Omental fat pad (tissue), 4 donors: ENCODE measurements around the gene CEACAM5. TPM values are rescaled to one million over a fixed set of nuclear protein-coding genes. Genes with fewer than 3 reads are reported as not detected.

Experiments
- ATAC-seq: fragments of 150-250 bp; one replicate; pipeline ENCODE4 v1.9.1; 2016; ENCODE audit warnings: mild to moderate bottlenecking, moderate library complexity; ENCODE audit not compliant: low FRiP score
- DNase-seq: peaks from one replicate; pipeline ENCODE4 v3.0.0-alpha.2; 2019; ENCODE audit warnings: low spot score
- CTCF ChIP-seq, 3 donors: fragments of 450-650 bp; IDR thresholded peaks; one replicate each; pipeline ENCODE4 v1.5.1; 2016 to 2017; ENCODE audit warnings: antibody characterized with exemption in 3 of 3, mild to moderate bottlenecking in 3 of 3, moderate library complexity in 2 of 3
- total RNA-seq, 4 donors: library from RNA; depleted of rRNA; stranded (reverse); fragments of >200 nt; gene quantifications; one replicate each; pipeline ENCODE4 v1.1.0, GENCODE V29; 2016

CEACAM5 gene
- total RNA-seq, 4 donors from 2014 or later, result not detected

DNA sequence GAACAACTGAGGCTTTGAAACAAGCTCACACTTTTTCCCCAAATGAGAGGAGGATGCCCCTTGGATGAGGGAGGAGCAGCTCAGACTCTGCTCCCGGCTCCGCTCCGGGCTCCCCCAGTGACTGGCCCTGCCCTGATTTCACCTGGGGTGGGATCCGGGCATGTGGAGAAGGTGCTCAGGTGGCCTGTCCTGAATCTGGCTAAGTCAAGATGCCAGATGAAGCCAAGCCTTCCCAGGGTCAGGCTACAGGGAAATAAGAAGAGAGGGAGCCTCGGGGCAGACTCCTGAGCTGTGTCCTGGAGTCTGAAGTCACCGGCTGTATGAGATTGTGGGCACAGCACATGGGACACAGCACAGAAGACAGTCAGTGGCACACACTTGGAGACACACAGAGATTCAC is 10.3 kb downstream of the CEACAM5 start:
- DNase-seq, result no peak
- no peak for TF ChIP-seq CTCF (IDR thresholded peaks at IDR 0.05)
- ATAC-seq, result no peak

- DNase-seq (no peak), ATAC-seq (no peak)
- TF ChIP-seq CTCF (IDR thresholded peaks at IDR 0.05), result no peak
Observed at GRCh38 chr19:41720103-41720502, 11.7 kb downstream of the CEACAM5 start.

DNA sequence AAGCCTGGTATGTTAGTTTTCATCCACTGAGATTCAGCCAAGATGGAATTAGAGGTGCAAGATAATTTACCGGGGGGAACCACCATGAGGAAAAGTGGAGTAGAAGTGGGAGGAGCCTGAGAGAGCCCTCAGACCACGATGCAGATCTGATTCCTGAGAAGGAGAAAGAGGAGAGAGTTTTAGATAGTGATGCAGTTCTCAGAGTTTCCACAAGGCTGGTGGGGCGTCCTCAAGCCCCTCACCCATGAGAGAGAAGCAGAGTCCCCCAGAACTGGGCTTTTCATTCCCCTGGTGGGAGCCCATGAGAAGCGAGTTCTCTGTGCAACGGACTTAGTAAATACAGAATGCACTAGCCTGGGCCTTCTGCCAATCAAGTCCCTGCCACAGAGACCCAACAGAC is 18.1 kb downstream of the CEACAM5 start:
- DNase-seq (no peak), ATAC-seq (no peak)
- TF ChIP-seq CTCF (IDR thresholded peaks at IDR 0.05), result no peak

DNA sequence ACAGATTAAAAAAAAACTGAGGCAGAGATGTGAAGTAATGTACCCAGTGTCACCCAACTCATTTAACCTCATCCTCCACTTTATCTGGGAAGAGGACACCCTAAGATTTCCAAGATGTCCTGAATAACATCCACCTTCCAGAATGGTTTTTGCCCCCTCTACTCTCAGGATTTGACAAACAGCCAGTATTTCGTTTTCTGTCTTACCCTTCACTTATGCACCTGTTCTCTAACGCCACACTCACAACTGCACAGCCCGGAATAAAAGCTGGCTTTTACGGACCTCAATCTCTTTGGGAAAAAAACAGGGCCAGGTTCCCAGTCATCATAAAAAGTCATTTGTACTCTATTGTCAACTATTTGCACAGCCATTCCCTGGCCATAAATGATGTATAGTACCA is 25.7 kb downstream of the CEACAM5 start:
- TF ChIP-seq CTCF (IDR thresholded peaks at IDR 0.05), result no peak
- no peak for ATAC-seq

GRCh38 chr19:41734585-41734984 is 26.2 kb downstream of the CEACAM5 start:
- ATAC-seq (no peak), DNase-seq (no peak)
- no peak for TF ChIP-seq CTCF (IDR thresholded peaks at IDR 0.05)

More for the DNA sequence above, 25.7 kb downstream of the CEACAM5 start:
- DNase-seq, result no peak

DNA sequence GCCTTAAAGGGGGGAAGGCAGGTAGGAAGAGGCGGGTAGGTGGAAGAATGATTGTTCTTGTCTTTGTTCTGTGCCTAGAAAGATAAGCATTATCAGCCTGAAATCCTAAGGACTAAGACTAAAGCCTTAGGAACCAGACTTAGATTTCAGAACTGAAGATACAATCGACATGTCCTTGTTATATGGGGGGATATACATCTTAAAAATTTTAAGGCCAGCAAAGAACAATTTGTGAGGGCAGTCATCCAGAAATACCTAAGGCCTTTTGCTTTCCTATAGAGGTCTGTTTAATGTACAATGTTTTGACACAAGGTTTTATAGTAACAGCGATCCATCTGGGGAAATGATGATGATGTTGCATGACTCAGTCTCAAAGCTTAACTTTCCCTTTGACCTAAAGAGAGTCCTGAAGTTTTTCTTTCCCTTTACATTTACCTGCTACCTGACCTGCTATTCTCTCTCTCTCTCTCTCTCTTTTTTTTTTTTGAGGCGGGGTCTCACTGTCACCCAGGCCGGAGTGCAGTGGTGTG is 26.7 kb downstream of the CEACAM5 start:
- TF ChIP-seq CTCF (IDR thresholded peaks at IDR 0.05), result no peak
- ATAC-seq, result no peak
- DNase-seq, result no peak

DNA sequence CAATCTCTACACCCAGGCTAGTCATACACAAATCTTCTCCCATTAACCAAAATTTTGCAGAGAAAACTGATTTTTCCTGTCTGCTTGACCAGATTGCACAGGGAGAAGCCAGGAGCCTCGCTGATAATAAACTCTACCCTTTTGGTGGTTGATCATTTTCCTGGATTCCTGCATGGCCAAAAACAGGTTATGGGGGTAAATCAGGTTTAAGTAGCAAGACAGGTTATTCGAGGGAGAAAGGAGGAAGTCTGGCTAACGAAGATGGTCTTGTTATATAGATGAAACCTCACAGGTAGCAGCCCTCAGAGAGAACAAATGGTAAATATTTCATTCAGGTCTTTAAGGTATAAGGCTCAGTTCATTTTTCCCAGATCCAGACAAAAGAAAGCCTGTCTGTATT is 30.9 kb downstream of the CEACAM5 start:
- no peak for ATAC-seq

More for the DNA sequence above, 30.9 kb downstream of the CEACAM5 start:
- DNase-seq, result no peak
- TF ChIP-seq CTCF (IDR thresholded peaks at IDR 0.05), result no peak
